GM23248 (cell line): ENCODE data around the gene ABCG1. TPM values are rescaled to one million over a fixed set of nuclear protein-coding genes. Genes with fewer than 3 reads are reported as not detected.

Source experiments
- DNase-seq: peaks from one replicate; pipeline ENCODE4 v3.0.0-alpha.2; 2015
- H2AFZ ChIP-seq: fragments of 200-600 bp; sonication (generic); 2 replicates; pipeline ENCODE4 v1.6.1; 2016; ENCODE audit warnings: antibody characterized with exemption
- H3F3A ChIP-seq: fragments of 200-600 bp; sonication (generic); 2 replicates; pipeline ENCODE4 v1.6.1; 2016; ENCODE audit warnings: mild to moderate bottlenecking, antibody characterized with exemption, mixed run types; ENCODE audit not compliant: insufficient read depth
- H3K27ac ChIP-seq: fragments of 200-600 bp; sonication (generic); 2 replicates; pipeline ENCODE4 v1.5.1; 2016; ENCODE audit warnings: mild to moderate bottlenecking
- H3K27me3 ChIP-seq: fragments of 200-600 bp; sonication (generic); replicated peaks from 2 replicates; pipeline ENCODE4 v1.6.1; 2016; ENCODE audit warnings: mild to moderate bottlenecking; ENCODE audit not compliant: insufficient read depth
- H3K36me3 ChIP-seq: fragments of 200-600 bp; sonication (generic); 2 replicates; pipeline ENCODE4 v1.6.1; 2016; ENCODE audit warnings: low read depth, mild to moderate bottlenecking
- H3K4me1 ChIP-seq: fragments of 200-600 bp; sonication (generic); 2 replicates; pipeline ENCODE4 v1.6.1; 2016; ENCODE audit warnings: mild to moderate bottlenecking; ENCODE audit not compliant: insufficient read depth
- H3K4me2 ChIP-seq: fragments of 200-600 bp; sonication (generic); one replicate; pipeline ENCODE4 v1.6.1; 2016; ENCODE audit warnings: mild to moderate bottlenecking; ENCODE audit not compliant: unreplicated experiment
- H3K4me3 ChIP-seq: fragments of 200-600 bp; sonication (generic); 2 replicates; pipeline ENCODE4 v1.5.1; 2016; ENCODE audit warnings: mild to moderate bottlenecking
- H3K79me2 ChIP-seq: fragments of 200-600 bp; sonication (generic); 2 replicates; pipeline ENCODE4 v1.6.1; 2016; ENCODE audit warnings: mild to moderate bottlenecking; ENCODE audit not compliant: insufficient read depth
- H3K9ac ChIP-seq: fragments of 200-600 bp; sonication (generic); 2 replicates; pipeline ENCODE4 v1.6.1; 2016; ENCODE audit warnings: mild to moderate bottlenecking
- H3K9me2 ChIP-seq: fragments of 200-600 bp; sonication (generic); 2 replicates; pipeline ENCODE4 v1.6.1; 2016; ENCODE audit warnings: mixed run types, mild to moderate bottlenecking, moderate library complexity; ENCODE audit not compliant: insufficient read depth
- H3K9me3 ChIP-seq: fragments of 200-600 bp; sonication (generic); one replicate; pipeline ENCODE4 v1.6.1; 2017; ENCODE audit warnings: low read depth
- H4K20me1 ChIP-seq: fragments of 200-600 bp; sonication (generic); 2 replicates; pipeline ENCODE4 v1.6.0; 2016; ENCODE audit not compliant: insufficient read depth
- EZH2 ChIP-seq: fragments of 200-600 bp; sonication (generic); IDR thresholded peaks from 2 replicates; pipeline ENCODE4 v1.6.1; 2018; ENCODE audit warnings: antibody characterized with exemption, mild to moderate bottlenecking; ENCODE audit not compliant: insufficient read depth, poor library complexity, severe bottlenecking
- EZH2phosphoT487 ChIP-seq: fragments of 200-600 bp; sonication (generic); IDR thresholded peaks from 2 replicates; pipeline ENCODE4 v1.6.1; 2018; ENCODE audit warnings: antibody characterized with exemption, moderate library complexity, mild to moderate bottlenecking, low read depth; ENCODE audit not compliant: insufficient read depth
- WGBS, 2 experiments: methylation state at CpG; one replicate each; pipeline ENCODE4 v1.1.6; 2015 to 2017; ENCODE audit warnings: low lambda C conversion rate in 2 of 2, low coverage in 1 of 2; ENCODE audit errors: missing lambda C conversion rate in 2 of 2; 5-methylcytosine and 5-hydroxymethylcytosine counted together
- in situ Hi-C: fragments of 300-500 bp; cut with MboI; formaldehyde crosslinking; loops from 2 replicates; pipeline ENCODE4 v1.15.0; 2020
- polyA plus RNA-seq: library from polyadenylated mRNA; unstranded; fragments of >200 nt; fragmentation: Nextera tagmentation; extraction: Ambion mirVana; gene quantifications from 2 replicates; pipeline ENCODE4 v1.2.1, GENCODE V29; 2016
- total RNA-seq: library from RNA; depleted of rRNA; stranded (reverse); fragments of >200 nt; shearing (Covaris generic); gene quantifications from 2 replicates; pipeline ENCODE4 v1.2.3, GENCODE V29; 2014

ABCG1 gene
- total and polyA plus RNA-seq, 2 experiments from 2014 or later: 0.08 TPM; not detected in 1

- no peak overlapping the region for H3K27ac ChIP-seq
- H3K79me2 ChIP-seq: no peaks in the 10 kb centered on the region
- H3K9ac ChIP-seq: no peak overlapping the region
- no peak overlapping the region for H3K4me3 ChIP-seq
- no peak overlapping the region for H3K4me2 ChIP-seq
- H2AFZ ChIP-seq: no peak overlapping the region
- no peaks in the 10 kb centered on the region for H3K27me3 ChIP-seq
- no peaks in the 10 kb centered on the region for H3K9me2 ChIP-seq
- DNase-seq: no peak
- 0 out of 2 replicates have a peak, but pooled peaks cover 3% of the 10 kb centered on the region for H3K4me1 ChIP-seq
- no peaks in the 10 kb centered on the region for H3F3A ChIP-seq
- no peaks in the 10 kb centered on the region for H3K9me3 ChIP-seq
- no peaks in the 10 kb centered on the region for H4K20me1 ChIP-seq
- 64 to 71% methylated on average over 9 of the region's 9 CpGs for WGBS, 2 experiments
- TF ChIP-seq EZH2 (no peak), EZH2phosphoT487 (no peak)
- no peaks in the 10 kb centered on the region for H3K36me3 ChIP-seq
- in situ Hi-C loops: no loop called here
Measured at GRCh38 chr21:42193131-42193671, 25.7 kb upstream of the ABCG1 start.

- peaks cover 1% of the 10 kb centered on the region for H3K4me1 ChIP-seq
- H3K27me3 ChIP-seq: no peaks in the 10 kb centered on the region
- H3K9me3 ChIP-seq: no peaks in the 10 kb centered on the region
- 0 out of 2 replicates have a peak, but pooled peaks cover under 1% of the 10 kb centered on the region for H3F3A ChIP-seq
- in situ Hi-C loops: no loop called here
- no peaks in the 10 kb centered on the region for H4K20me1 ChIP-seq
- no peak overlapping the region for H3K9ac ChIP-seq
- H3K4me2 ChIP-seq: no peak overlapping the region
- no peaks in the 10 kb centered on the region for H3K9me2 ChIP-seq
- no peaks in the 10 kb centered on the region for H3K79me2 ChIP-seq
- TF ChIP-seq EZH2phosphoT487 (no peak), EZH2 (no peak)
- H3K27ac ChIP-seq: no peak overlapping the region
- H2AFZ ChIP-seq: no peak overlapping the region
- no peak overlapping the region for H3K4me3 ChIP-seq
- no peaks in the 10 kb centered on the region for H3K36me3 ChIP-seq
- 35 to 43% methylated on average over 6 of the region's 6 CpGs for WGBS, 2 experiments
- DNase-seq: no peak
Measured at GRCh38 chr21:42193721-42194120, 25.2 kb upstream of the ABCG1 start.

GRCh38 chr21:42194863-42195262 is 24.1 kb upstream of the ABCG1 start:
- TF ChIP-seq EZH2 (no peak), EZH2phosphoT487 (no peak)
- no peaks in the 10 kb centered on the region for H3K9me3 ChIP-seq
- no peaks in the 10 kb centered on the region for H4K20me1 ChIP-seq
- 0 out of 2 replicates have a peak, but pooled peaks cover 7% of the 10 kb centered on the region for H3F3A ChIP-seq
- peaks cover 13% of the 10 kb centered on the region for H3K4me1 ChIP-seq
- H2AFZ ChIP-seq: no peak overlapping the region
- H3K27ac ChIP-seq: no peak overlapping the region
- no peak for DNase-seq
- H3K9me2 ChIP-seq: no peaks in the 10 kb centered on the region
- no peaks in the 10 kb centered on the region for H3K79me2 ChIP-seq
- WGBS, 2 experiments: 44 to 54% methylated on average over 9 of the region's 9 CpGs
- H3K4me2 ChIP-seq: no peak overlapping the region
- H3K4me3 ChIP-seq: no peak overlapping the region
- no peaks in the 10 kb centered on the region for H3K27me3 ChIP-seq
- H3K9ac ChIP-seq: no peak overlapping the region
- no peaks in the 10 kb centered on the region for H3K36me3 ChIP-seq
- in situ Hi-C loops: no loop called here

GRCh38 chr21:42195378-42196031 is 23.4 kb upstream of the ABCG1 start:
- no peaks in the 10 kb centered on the region for H3K9me3 ChIP-seq
- no peaks in the 10 kb centered on the region for H3K36me3 ChIP-seq
- peak; percentile 32 for DNase-seq
- in situ Hi-C loops: no loop called here
- no peak overlapping the region for H2AFZ ChIP-seq
- 63 to 68% methylated on average over 6 of the region's 6 CpGs for WGBS, 2 experiments
- H4K20me1 ChIP-seq: no peaks in the 10 kb centered on the region
- H3K79me2 ChIP-seq: no peaks in the 10 kb centered on the region
- H3K9ac ChIP-seq: no peak overlapping the region
- H3K9me2 ChIP-seq: no peaks in the 10 kb centered on the region
- 0 out of 2 replicates have a peak, but pooled peaks cover 7% of the 10 kb centered on the region for H3F3A ChIP-seq
- H3K4me3 ChIP-seq: no peak overlapping the region
- TF ChIP-seq EZH2 (no peak), EZH2phosphoT487 (no peak)
- H3K27ac ChIP-seq: no peak overlapping the region
- no peak overlapping the region for H3K4me2 ChIP-seq
- peaks cover 19% of the 10 kb centered on the region for H3K4me1 ChIP-seq
- no peaks in the 10 kb centered on the region for H3K27me3 ChIP-seq
